Measurements from ENCODE around the gene CNTNAP5. TPM values are rescaled to one million over a fixed set of nuclear protein-coding genes. Genes with fewer than 3 reads are reported as not detected.

The CNTNAP5 gene
- total RNA-seq, 4 donors from 2014 or later: 0.17 TPM; not detected in 3

GRCh38 chr2:124713969-124714368, 688.9 kb downstream of the CNTNAP5 start:
- no peak for DNase-seq (ENCODE audit: extremely low spot score)
- no peak overlapping the region for H3K4me3 ChIP-seq
- no peak for TF ChIP-seq CTCF (IDR thresholded peaks at IDR 0.05)
- TF ChIP-seq POLR2AphosphoS5 (IDR thresholded peaks at IDR 0.05): no peak
- TF ChIP-seq POLR2A (IDR thresholded peaks at IDR 0.05; ENCODE audit: low read depth): no peak
- no peak for TF ChIP-seq EP300 (IDR thresholded peaks at IDR 0.05)
- H3K9me3 ChIP-seq: no peaks in the 10 kb centered on the region
- no peak overlapping the region for H3K27ac ChIP-seq (replicated peaks in 1 of 4)
- H3K27me3 ChIP-seq: no peaks in the 10 kb centered on the region
- H3K36me3 ChIP-seq: no peaks in the 10 kb centered on the region
- no peaks in the 10 kb centered on the region for H3K4me1 ChIP-seq
- intact Hi-C loops (cut with DNase I): no loop called here
- WGBS: 42% methylated on average over 2 of the region's 2 CpGs

- intact Hi-C loops (cut with DNase I): no loop called here
- H3K27me3 ChIP-seq: no peaks in the 10 kb centered on the region
- H3K4me1 ChIP-seq: no peaks in the 10 kb centered on the region
- no peak for TF ChIP-seq EP300 (IDR thresholded peaks at IDR 0.05)
- no peak for TF ChIP-seq POLR2AphosphoS5 (IDR thresholded peaks at IDR 0.05)
- TF ChIP-seq POLR2A (IDR thresholded peaks at IDR 0.05; ENCODE audit: low read depth): no peak
- TF ChIP-seq CTCF (IDR thresholded peaks at IDR 0.05): no peak
- H3K4me3 ChIP-seq: no peak overlapping the region
- no peaks in the 10 kb centered on the region for H3K36me3 ChIP-seq
- no peaks in the 10 kb centered on the region for H3K9me3 ChIP-seq
- H3K27ac ChIP-seq (replicated peaks in 1 of 4): no peak overlapping the region
- no peak for DNase-seq (ENCODE audit: extremely low spot score)
Observed at GRCh38 chr2:124725187-124725586, 700.1 kb downstream of the CNTNAP5 start.

- Histone ChIP-seq H3K27ac (replicated peaks in 1 of 4) (no peak overlapping the region), H3K36me3 (no peaks in the 10 kb centered on the region), H3K27me3 (no peaks in the 10 kb centered on the region), H3K4me3 (no peak overlapping the region), H3K9me3 (no peaks in the 10 kb centered on the region), H3K4me1 (no peaks in the 10 kb centered on the region)
- no peak for TF ChIP-seq POLR2A (IDR thresholded peaks at IDR 0.05; ENCODE audit: low read depth)
- TF ChIP-seq CTCF (IDR thresholded peaks at IDR 0.05): no peak
- peak; percentile 64 for DNase-seq (ENCODE audit: extremely low spot score)
- 70% methylated on average over 2 of the region's 2 CpGs for WGBS
- intact Hi-C loops (cut with DNase I): no loop called here
Observed at GRCh38 chr2:124740636-124741035, 715.5 kb downstream of the CNTNAP5 start.

- Histone ChIP-seq H3K36me3 (no peaks in the 10 kb centered on the region), H3K4me1 (peaks cover 0 to 14% (median 6%) of the 10 kb centered on the region in 4 donors), H3K9me3 (no peaks in the 10 kb centered on the region), H3K27me3 (no peaks in the 10 kb centered on the region), H3K27ac (replicated peaks in 1 of 4) (no peak overlapping the region), H3K4me3 (no peak overlapping the region)
- intact Hi-C loops (cut with DNase I): no loop called here
- no peak for DNase-seq (ENCODE audit: extremely low spot score)
- WGBS: 80% methylated on average over 3 of the region's 3 CpGs
- no peak for TF ChIP-seq POLR2A (IDR thresholded peaks at IDR 0.05; ENCODE audit: low read depth)
- no peak for TF ChIP-seq EP300 (IDR thresholded peaks at IDR 0.05)
- TF ChIP-seq CTCF (IDR thresholded peaks at IDR 0.05): no peak
- TF ChIP-seq POLR2AphosphoS5 (IDR thresholded peaks at IDR 0.05): no peak
Observed at GRCh38 chr2:124753842-124754241, 728.8 kb downstream of the CNTNAP5 start.

GRCh38 chr2:124755386-124755785, 730.3 kb downstream of the CNTNAP5 start:
- intact Hi-C loops (cut with DNase I): no loop called here
- 80% methylated on average over 1 of the region's 1 CpG for WGBS
- H3K27ac ChIP-seq (replicated peaks in 1 of 4): no peak overlapping the region
- TF ChIP-seq EP300 (IDR thresholded peaks at IDR 0.05): no peak
- no peaks in the 10 kb centered on the region for H3K27me3 ChIP-seq
- DNase-seq (ENCODE audit: extremely low spot score): no peak
- H3K9me3 ChIP-seq: no peaks in the 10 kb centered on the region
- H3K36me3 ChIP-seq: no peaks in the 10 kb centered on the region
- H3K4me3 ChIP-seq: no peak overlapping the region
- H3K4me1 ChIP-seq: peaks cover 0 to 14% (median 6%) of the 10 kb centered on the region in 4 donors

All from esophagus muscularis mucosa (tissue), 4 donors.